OCI-LY3 (cell line): ENCODE results near the gene SNTG2.

Experiments
- CTCF ChIP-seq: fragments of 200-600, 300-600 bp; sonication (generic); IDR thresholded peaks from 2 replicates; pipeline ENCODE4 v1.5.1; 2014; ENCODE audit warnings: antibody characterized with exemption, low read length, low read depth
- EZH2phosphoT487 ChIP-seq: fragments of 200-600 bp; shearing (Covaris generic); IDR thresholded peaks from 2 replicates; pipeline ENCODE4 v1.6.1; 2018; ENCODE audit warnings: antibody characterized with exemption, mixed run types, low read depth

GRCh38 chr2:1393321-1393720 is 442.7 kb downstream of the SNTG2 start:
- TF ChIP-seq CTCF (no peak), EZH2phosphoT487 (no peak)
